Measurements from ENCODE around the gene ZNF778. TPM values are rescaled to one million over a fixed set of nuclear protein-coding genes. Genes with fewer than 3 reads are reported as not detected.

The ZNF778 gene
- total RNA-seq, 1 experiment from 2014 or later: 16.4 TPM

- Histone ChIP-seq H4K5ac (ENCODE audit: insufficient read length, low read depth, low read length) (no peak overlapping the region), H3K9ac (ENCODE audit: extremely low read depth, insufficient read length, low read length) (no peak overlapping the region), H4K91ac (ENCODE audit: insufficient read length, low read depth, low read length) (no peak overlapping the region), H3K18ac (ENCODE audit: insufficient read length, low read depth, low read length) (no peak overlapping the region), H2BK12ac (ENCODE audit: insufficient read length, low read depth, low read length) (no peak overlapping the region), H3K27me3 (ENCODE audit: insufficient read depth, low read length) (no peaks in the 10 kb centered on the region), H2BK20ac (ENCODE audit: low read depth, low read length, poor library complexity, severe bottlenecking) (no peak overlapping the region), H4K8ac (replicated peaks; ENCODE audit: insufficient read length, low read depth, low read length) (no peak overlapping the region), H2AK5ac (ENCODE audit: insufficient read length, low read length) (no peak overlapping the region), H4K20me1 (ENCODE audit: control insufficient read depth, insufficient read depth, insufficient read length) (no peaks in the 10 kb centered on the region), H3K4me1 (ENCODE audit: insufficient read depth, low read length) (no peaks in the 10 kb centered on the region), H3K4ac (ENCODE audit: low read depth, low read length) (no peak overlapping the region), H2AFZ (ENCODE audit: low read length) (no peak overlapping the region), H2BK5ac (ENCODE audit: insufficient read length, low read length) (no peak overlapping the region), H3T11ph (ENCODE audit: low read length) (no peak overlapping the region), H3K56ac (ENCODE audit: insufficient read length, low read depth, low read length) (no peak overlapping the region), H3K14ac (ENCODE audit: insufficient read depth, low read length) (no peak overlapping the region), H3K9me3 (ENCODE audit: control insufficient read depth, low read depth, low read length) (no peaks in the 10 kb centered on the region), H3K79me1 (ENCODE audit: insufficient read depth, low read depth, low read length, poor library complexity, severe bottlenecking) (no peaks in the 10 kb centered on the region), H3K4me2 (ENCODE audit: insufficient read depth, insufficient read length, low read length) (no peak overlapping the region), H3K23ac (ENCODE audit: insufficient read length, low read depth, low read length) (no peak overlapping the region), H3K79me2 (ENCODE audit: insufficient read depth, low read length) (no peaks in the 10 kb centered on the region), H3K27ac (ENCODE audit: insufficient read length, low read depth, low read length) (no peak overlapping the region), H3K23me2 (ENCODE audit: insufficient read length, low read depth, low read length, poor library complexity, severe bottlenecking) (peaks cover 9% of the 10 kb centered on the region), H2BK15ac (ENCODE audit: low read depth, low read length) (no peak overlapping the region), H2BK120ac (ENCODE audit: low read depth, low read length, poor library complexity, severe bottlenecking) (no peak overlapping the region)
- DNase-seq: no peak
- peaks cover 3 to 6% of the 10 kb centered on the region in 2 experiments; a peak in 2 of 4 replicates for H3K4me1 Mint-ChIP-seq
- no peak overlapping the region for H3K27ac Mint-ChIP-seq
- peaks cover 4% of the 10 kb centered on the region in 2 experiments; a peak in 4 of 5 replicates for H3K9me3 Mint-ChIP-seq
- no CpG with 5 or more reads among the region's 12 CpGs for WGBS (ENCODE audit: extremely low coverage, insufficient read length, low lambda C conversion rate)
- no peak for TF ChIP-seq CTCF (conservative IDR thresholded peaks at IDR 0.05)
- H3K36me3 Mint-ChIP-seq (ENCODE audit: insufficient read depth in 1 of 3, low read depth in 3 of 3): peaks cover 0 to 4% (median 3%) of the 10 kb centered on the region in 3 experiments; a peak in 5 of 7 replicates
- peaks cover 16% of the 10 kb centered on the region for H3K27me3 Mint-ChIP-seq (ENCODE audit: low read depth)
- no peak overlapping the region for H3K4me3 Mint-ChIP-seq
Measured at GRCh38 chr16:89244754-89245153, 27.3 kb downstream of the ZNF778 start.
